AG08395 (cell line): ENCODE measurements around the gene ABTB2.
"Not testable (repeated sequence)": the region's sequence is repeated elsewhere in the genome, so short reads cannot be mapped to it uniquely, and the experiment has no call there.

Experiments used
- DNase-seq: peaks from one replicate; pipeline ENCODE4 v3.0.0; 2012; ENCODE audit warnings: mixed read lengths, low spot score

Gene ABTB2

GRCh38 chr11:34262531-34263081, 95.2 kb downstream of the ABTB2 start:
- no peak for DNase-seq

GRCh38 chr11:34261820-34262219, 96.0 kb downstream of the ABTB2 start:
- DNase-seq: no peak

GRCh38 chr11:34261095-34261494, 96.7 kb downstream of the ABTB2 start:
- no peak for DNase-seq

- no peak for DNase-seq
Observed at GRCh38 chr11:34260072-34260575, 97.7 kb downstream of the ABTB2 start.

GRCh38 chr11:34259087-34259486, 98.7 kb downstream of the ABTB2 start:
- no peak for DNase-seq

- no peak for DNase-seq
Observed at GRCh38 chr11:34256626-34257025, 101.2 kb downstream of the ABTB2 start.

- no peak for DNase-seq
Observed at GRCh38 chr11:34256150-34256549, 101.7 kb downstream of the ABTB2 start.

- DNase-seq: no peak
Observed at GRCh38 chr11:34255101-34255500, 102.7 kb downstream of the ABTB2 start.

GRCh38 chr11:34254011-34254410, 103.8 kb downstream of the ABTB2 start:
- no peak for DNase-seq

GRCh38 chr11:34252651-34253050, 105.2 kb downstream of the ABTB2 start:
- DNase-seq: no peak

GRCh38 chr11:34252015-34252414, 105.8 kb downstream of the ABTB2 start:
- no peak for DNase-seq

- peak; percentile 61 for DNase-seq
Observed at GRCh38 chr11:34251589-34251980, 106.2 kb downstream of the ABTB2 start.

- DNase-seq: peak; percentile 62
Observed at GRCh38 chr11:34250732-34251588, 106.8 kb downstream of the ABTB2 start.

GRCh38 chr11:34250211-34250610, 107.6 kb downstream of the ABTB2 start:
- no peak for DNase-seq

- DNase-seq: no peak
Observed at GRCh38 chr11:34249439-34249838, 108.4 kb downstream of the ABTB2 start.

GRCh38 chr11:34246511-34246910, 111.3 kb downstream of the ABTB2 start:
- not testable (repeated sequence) for DNase-seq

- no peak for DNase-seq
Observed at GRCh38 chr11:34245041-34245440, 112.8 kb downstream of the ABTB2 start.

GRCh38 chr11:34243600-34244464, 114.0 kb downstream of the ABTB2 start:
- DNase-seq: peak; percentile 64

GRCh38 chr11:34242037-34242625, 115.7 kb downstream of the ABTB2 start:
- peak; percentile 38 for DNase-seq

GRCh38 chr11:34240150-34240494, 117.7 kb downstream of the ABTB2 start:
- DNase-seq: no peak

GRCh38 chr11:34239465-34240149, 118.2 kb downstream of the ABTB2 start:
- no peak for DNase-seq

- no peak for DNase-seq
Observed at GRCh38 chr11:34238966-34239365, 118.8 kb downstream of the ABTB2 start.
